Epithelial cell of proximal tubule (primary cell): ENCODE data around the gene PSMA7. TPM values are rescaled to one million over a fixed set of nuclear protein-coding genes. Genes with fewer than 3 reads are reported as not detected.

ENCODE experiments used
- DNase-seq: peaks from one replicate; pipeline ENCODE4 v3.0.0-alpha.2; 2011; ENCODE audit warnings: low read depth
- H3K4me3 ChIP-seq: 2 replicates; pipeline ENCODE4 v1.5.1; 2011; ENCODE audit warnings: low read depth, mild to moderate bottlenecking, low read length
- CTCF ChIP-seq: conservative IDR thresholded peaks from 2 replicates; pipeline ENCODE4 v1.5.1; 2012; ENCODE audit warnings: low read depth, mild to moderate bottlenecking, low read length
- total RNA-seq: library from RNA; depleted of rRNA; stranded (reverse); fragments of >200 nt; gene quantifications from 2 replicates; pipeline ENCODE4 v1.2.3, GENCODE V29; 2015

PSMA7 gene
- total RNA-seq, 1 donor from 2014 or later: 541 TPM

GRCh38 chr20:62122654-62123449, 20.3 kb downstream of the PSMA7 start:
- H3K4me3 ChIP-seq: peak overlapping the region; percentile 67
- DNase-seq: no peak
- no peak for TF ChIP-seq CTCF

- DNase-seq: no peak
- peak within 1 kb of the TSS; percentile 73 for H3K4me3 ChIP-seq
- no peak for TF ChIP-seq CTCF
These were observed 21.2 kb downstream of the PSMA7 start, which contains the start of gene LSM14B for GRCh38 chr20:62121776-62122653. Gene LSM14B (plus strand): TSS chr20:62122475. CDS start chr20:62122667, 192 bp downstream.

- peak overlapping the region; percentile 73 for H3K4me3 ChIP-seq
- no peak for TF ChIP-seq CTCF
- no peak for DNase-seq
These were observed 22.0 kb downstream of the PSMA7 start for GRCh38 chr20:62120990-62121775.

- no peak for TF ChIP-seq CTCF
- DNase-seq: no peak
- H3K4me3 ChIP-seq: no peak overlapping the region
These were observed 22.8 kb downstream of the PSMA7 start for GRCh38 chr20:62120365-62120762.

- no peak for TF ChIP-seq CTCF
- H3K4me3 ChIP-seq: no peak overlapping the region
- DNase-seq: no peak
These were observed 23.4 kb downstream of the PSMA7 start for GRCh38 chr20:62119591-62120364.

GRCh38 chr20:62119115-62119514, 24.1 kb downstream of the PSMA7 start:
- DNase-seq: no peak
- TF ChIP-seq CTCF: no peak
- no peak overlapping the region for H3K4me3 ChIP-seq
